ENCODE results near the gene MELTF. TPM values are rescaled to one million over a fixed set of nuclear protein-coding genes. Genes with fewer than 3 reads are reported as not detected.

The MELTF gene
- total RNA-seq, 1 experiment from 2014 or later: 7.3 TPM

- Mint-ChIP-seq H3K27ac (no peak overlapping the region), H3K4me1 (peaks cover 15% of the 10 kb centered on the region), H3K36me3 (no peaks in the 10 kb centered on the region), H3K27me3 (ENCODE audit: low read depth) (peaks cover 29% of the 10 kb centered on the region), H3K9me3 (no peaks in the 10 kb centered on the region), H3K4me3 (no peak overlapping the region)
- ChIA-PET POLR2A (interaction anchor here (1.5 kb wide), 1 partner anchor 26 kb away, joined by 4 read pairs; no protein-coding TSS in a partner anchor), CTCF (interaction anchor here (0.7 to 5.1 kb wide), 11 partner anchors 9 to 61 kb away, joined by 3 to 48 read pairs (median 4); partner anchors contain the start of genes MELTF and NCBP2)
- DNase-seq (ENCODE audit: low spot score) (peak; percentile 59), ATAC-seq (peak; percentile 52)
- no peak for TF ChIP-seq GRHL2 (CRISPR knock-in tag; IDR thresholded peaks at IDR 0.05; ENCODE audit: insufficient replicate concordance, severe bottlenecking)
- TF ChIP-seq ZBTB21 (CRISPR knock-in tag; IDR thresholded peaks at IDR 0.05; ENCODE audit: borderline replicate concordance): no peak
- TF ChIP-seq CBFB (CRISPR knock-in tag; IDR thresholded peaks at IDR 0.05; ENCODE audit: low read depth): no peak
- TF ChIP-seq HMGA2 (CRISPR knock-in tag; IDR thresholded peaks at IDR 0.05): no peak
- TF ChIP-seq PREB (CRISPR knock-in tag; IDR thresholded peaks at IDR 0.05; ENCODE audit: borderline replicate concordance): no peak
- TF ChIP-seq ZNF281 (CRISPR knock-in tag; IDR thresholded peaks at IDR 0.05): no peak
- TF ChIP-seq ZNF396 (CRISPR knock-in tag; IDR thresholded peaks at IDR 0.05; ENCODE audit: borderline replicate concordance): no peak
- TF ChIP-seq OVOL2 (CRISPR knock-in tag; IDR thresholded peaks at IDR 0.05; ENCODE audit: borderline replicate concordance): no peak
- TF ChIP-seq ZNF232 (CRISPR knock-in tag; IDR thresholded peaks at IDR 0.05): no peak
- TF ChIP-seq CTCF (IDR thresholded peaks at IDR 0.05): peak; percentile 46
- TF ChIP-seq CREB1 (CRISPR knock-in tag; IDR thresholded peaks at IDR 0.05): no peak
- no peak for TF ChIP-seq PRRX2 (CRISPR knock-in tag; IDR thresholded peaks at IDR 0.05)
- TF ChIP-seq TP53 (CRISPR knock-in tag; IDR thresholded peaks at IDR 0.05): peak; percentile 23; the same call in 1 of the 2 replicates
- no peak for TF ChIP-seq ZNF263 (CRISPR knock-in tag; IDR thresholded peaks at IDR 0.05; ENCODE audit: low read depth)
- TF ChIP-seq ZBTB43 (CRISPR knock-in tag; IDR thresholded peaks at IDR 0.05): no peak
- no peak for TF ChIP-seq ZNF219 (CRISPR knock-in tag; IDR thresholded peaks at IDR 0.05; ENCODE audit: borderline replicate concordance)
- TF ChIP-seq AFF4 (CRISPR knock-in tag; IDR thresholded peaks at IDR 0.05; ENCODE audit: borderline replicate concordance): no peak
- peak; percentile 69 for TF ChIP-seq HMGXB4 (CRISPR knock-in tag; IDR thresholded peaks at IDR 0.05)
- no peak for TF ChIP-seq ZSCAN18 (CRISPR knock-in tag; IDR thresholded peaks at IDR 0.05)
- TF ChIP-seq ATF1 (CRISPR knock-in tag; IDR thresholded peaks at IDR 0.05): no peak
- no peak for TF ChIP-seq NFYB (CRISPR knock-in tag; conservative IDR thresholded peaks at IDR 0.05; ENCODE audit: low read depth)
- no peak for TF ChIP-seq TCF7 (CRISPR knock-in tag; IDR thresholded peaks at IDR 0.05; ENCODE audit: low read depth)
- TF ChIP-seq FOXJ3 (CRISPR knock-in tag; IDR thresholded peaks at IDR 0.05; ENCODE audit: borderline replicate concordance): no peak
Observed at GRCh38 chr3:197002701-197003454, 26.7 kb downstream of the MELTF start.
